B cell (primary cell): ENCODE results near the gene ARL2. TPM values are rescaled to one million over a fixed set of nuclear protein-coding genes. Genes with fewer than 3 reads are reported as not detected.
A peak's percentile ranks its signal among the peaks of the same experiment; 100 is the strongest.

Source experiments
- ATAC-seq: fragments of 200-7000 bp; cut with Tn5 transposase; one replicate; pipeline ENCODE4 v1.10.0; 2021; ENCODE audit warnings: low read depth, mild to moderate bottlenecking, moderate number of reproducible peaks, moderate library complexity
- CTCF ChIA-PET: fragments of 350-600 bp; sonication (Branson Sonifier 250); formaldehyde crosslinking; loops from one replicate; lab custom pipeline; 2021; ENCODE audit warnings: antibody characterized with exemption, inconsistent platforms; lab: Charles Lee
- POLR2A ChIA-PET: fragments of 350-600 bp; sonication (Branson Sonifier 250); formaldehyde crosslinking; loops from one replicate; lab custom pipeline; 2021; ENCODE audit warnings: antibody characterized with exemption; lab: Charles Lee
- DNase-seq: peaks from one replicate; pipeline ENCODE4 v3.0.0; 2013
- H2AFZ ChIP-seq: 2 replicates; pipeline ENCODE4 v1.6.1; 2012; ENCODE audit warnings: mild to moderate bottlenecking, low read depth, low read length; ENCODE audit not compliant: insufficient read depth, poor library complexity, severe bottlenecking
- H3K27ac ChIP-seq, 2 donors: 1 replicate in 1 of 2; 2 replicates in 1 of 2; pipeline ENCODE4 v1.5.1; 2012 to 2013; ENCODE audit warnings: low read length in 2 of 2, mild to moderate bottlenecking in 2 of 2, moderate library complexity in 1 of 2
- H3K27me3 ChIP-seq, 4 experiments: fragments of 200-600 bp in 1 of 4; sonication (generic) in 1 of 4; replicated peaks in 1 of 4; 1 replicate in 2 of 4; 2 replicates in 2 of 4; pipeline versions ENCODE4 v1.6.1 to v1.7.0; 2013 to 2016; ENCODE audit warnings: low read length in 3 of 4, mild to moderate bottlenecking in 2 of 4, mixed read lengths in 1 of 4, moderate library complexity in 1 of 4; ENCODE audit not compliant: insufficient read depth in 4 of 4, control insufficient read depth in 3 of 4; ENCODE audit errors: control extremely low read depth in 1 of 4
- H3K36me3 ChIP-seq, 2 experiments: replicated peaks in 1 of 2; 1 replicate in 1 of 2; 2 replicates in 1 of 2; pipeline versions ENCODE4 v1.6.1 to v1.7.1; 2013; ENCODE audit warnings: low read length in 1 of 2; ENCODE audit not compliant: insufficient read depth in 2 of 2, control insufficient read depth in 1 of 2; ENCODE audit errors: control extremely low read depth in 1 of 2, extremely low read depth in 1 of 2
- H3K4me1 ChIP-seq, 2 donors: fragments of 200-600 bp in 1 of 2; sonication (generic) in 1 of 2; 1 replicate in 1 of 2; 2 replicates in 1 of 2; pipeline versions ENCODE4 v1.5.1 to v1.6.1; 2013 to 2017; ENCODE audit warnings: low read length in 2 of 2; ENCODE audit not compliant: control insufficient read depth in 2 of 2, insufficient read depth in 2 of 2
- H3K4me2 ChIP-seq: replicated peaks from 2 replicates; pipeline ENCODE3; 2012; ENCODE audit warnings: mild to moderate bottlenecking, low read depth, low read length; ENCODE audit not compliant: poor library complexity, severe bottlenecking
- H3K4me3 ChIP-seq, 5 experiments: fragments of 200-600 bp in 1 of 5; sonication (generic) in 1 of 5; 1 replicate in 3 of 5; 2 replicates in 2 of 5; pipeline versions ENCODE4 v1.5.1 to v1.7.0; 2011 to 2016; ENCODE audit warnings: low read length in 4 of 5, mild to moderate bottlenecking in 4 of 5, low read depth in 2 of 5, control low read depth in 1 of 5, moderate library complexity in 1 of 5; ENCODE audit not compliant: insufficient read depth in 1 of 5; ENCODE audit errors: control extremely low read depth in 1 of 5, extremely low read depth in 1 of 5
- H3K79me2 ChIP-seq: fragments of 200-600 bp; sonication (generic); one replicate; pipeline ENCODE4 v1.6.0; 2016; ENCODE audit warnings: low read length; ENCODE audit not compliant: control insufficient read depth, insufficient read depth
- H3K9ac ChIP-seq: fragments of 200-600 bp; sonication (generic); 2 replicates; pipeline ENCODE4 v1.6.1; 2017; ENCODE audit warnings: mild to moderate bottlenecking, low read length, moderate library complexity
- H3K9me3 ChIP-seq, 3 donors: one replicate each; pipeline versions ENCODE4 v1.6.1 to v1.7.1; 2013; ENCODE audit warnings: low read length in 2 of 3; ENCODE audit not compliant: control insufficient read depth in 2 of 3, insufficient read depth in 1 of 3; ENCODE audit errors: control extremely low read depth in 1 of 3
- H4K20me1 ChIP-seq: 2 replicates; pipeline ENCODE4 v1.6.0; 2012; ENCODE audit warnings: mild to moderate bottlenecking, low read length; ENCODE audit not compliant: insufficient read depth, control insufficient read depth, poor library complexity, severe bottlenecking
- H3K27ac Mint-ChIP-seq: one replicate; pipeline ENCODE4 v1.8.0; 2021; ENCODE audit warnings: mixed read lengths
- H3K27me3 Mint-ChIP-seq: one replicate; pipeline ENCODE4 v1.8.0; 2021; ENCODE audit warnings: mixed read lengths
- H3K4me1 Mint-ChIP-seq: one replicate; pipeline ENCODE4 v1.8.0; 2021; ENCODE audit warnings: mixed read lengths
- H3K4me3 Mint-ChIP-seq: one replicate; pipeline ENCODE4 v1.8.0; 2021; ENCODE audit warnings: mixed read lengths
- H3K9me3 Mint-ChIP-seq: one replicate; pipeline ENCODE4 v1.8.0; 2022; ENCODE audit warnings: mixed read lengths; ENCODE audit not compliant: insufficient read depth
- CTCF ChIP-seq: fragments of 200-600 bp; IDR thresholded peaks from one replicate; pipeline ENCODE4 v1.8.0; 2022; ENCODE audit warnings: antibody characterized with exemption, mild to moderate bottlenecking
- EZH2 ChIP-seq: IDR thresholded peaks from 2 replicates; pipeline ENCODE4 v1.6.1; 2012; ENCODE audit warnings: borderline replicate concordance, low read depth, mild to moderate bottlenecking, moderate library complexity, low read length; ENCODE audit not compliant: insufficient read depth, poor library complexity, severe bottlenecking
- WGBS: methylation state at CpG from one replicate; pipeline ENCODE4 v1.1.5; 2013; ENCODE audit warnings: missing lambda C conversion rate; ENCODE audit not compliant: insufficient coverage; 5-methylcytosine and 5-hydroxymethylcytosine counted together
- intact Hi-C: fragments of 100-400 bp; cut with micrococcal nuclease; formaldehyde crosslinking; loops from one replicate; pipeline ENCODE4 v1.10.0; 2022
- polyA minus RNA-seq: library from RNA; depleted of rRNA, polyadenylated mRNA; stranded (reverse); fragments of >200 nt; gene quantifications from 2 replicates; pipeline ENCODE4 v1.2.3, GENCODE V29; 2012
- polyA plus RNA-seq: library from polyadenylated mRNA; depleted of rRNA; stranded (reverse); fragments of >200 nt; gene quantifications from 2 replicates; pipeline ENCODE4 v1.2.3, GENCODE V29; 2012
- total RNA-seq, 2 donors: library from RNA; stranded (reverse); fragments of 120-200 nt in 1 of 2; gene quantifications; 1 replicate in 1 of 2; 2 replicates in 1 of 2; pipeline versions ENCODE4 v1.2.3 to v1.2.4, GENCODE V29; 2013 to 2022

ARL2 gene
- total RNA-seq (43.4 and 44.4 TPM in 2 replicates), polyA plus RNA-seq (25.9 and 53.6 TPM in 2 replicates), polyA minus RNA-seq (47.7 and 65.4 TPM in 2 replicates)
- 32.2 TPM for total RNA-seq (2013)

- POLR2A ChIA-PET = interaction anchor here (0.5 to 1.9 kb wide), 15 partner anchors 14 to 1346 kb away, joined by 3 to 8 read pairs (median 3); partner anchors contain the start of genes FAU, MRPL49, TM7SF2 and VPS51
- Histone ChIP-seq H3K79me2 (peaks cover 35% of the 10 kb centered on the region), H3K4me2 (peak within 1 kb of the TSS; percentile 82), H2AFZ (peak within 1 kb of the TSS; percentile 74), H3K27ac (peak within 1 kb of the TSS; percentile 93 to 98), H3K9me3 (no peaks in the 10 kb centered on the region), H4K20me1 (no peaks in the 10 kb centered on the region), H3K4me3 (peak within 1 kb of the TSS; percentile 38 to 92 (median 83)), H3K27me3 (no peaks in the 10 kb centered on the region), H3K36me3 (peaks cover 0 to 8% of the 10 kb centered on the region in 2 experiments), H3K9ac (peak within 1 kb of the TSS; percentile 80), H3K4me1 (peaks cover 9 to 35% of the 10 kb centered on the region in 2 donors)
- intact Hi-C loops = loop anchor here (1.0 to 5.0 kb wide), 13 partner anchors 13 to 247 kb away; partner anchors contain the start of genes ATG2A, CAPN1, CDCA5 and MAJIN
- no peak for TF ChIP-seq EZH2
- TF ChIP-seq CTCF = peak; percentile 85
- Mint-ChIP-seq H3K4me3 (peak within 1 kb of the TSS; percentile 92), H3K27me3 (no peaks in the 10 kb centered on the region), H3K4me1 (peaks cover 23% of the 10 kb centered on the region), H3K27ac (peak within 1 kb of the TSS; percentile 98), H3K9me3 (no peaks in the 10 kb centered on the region)
- peak; percentile 96 for DNase-seq
- under 1% methylated on average over 96 of the region's 96 CpGs for WGBS
- ATAC-seq = peak; percentile 80
- CTCF ChIA-PET = interaction anchor here (0.5 to 5.0 kb wide), 32 partner anchors 10 to 325 kb away, joined by 3 to 36 read pairs (median 4); partner anchors contain the start of genes BATF2, CAPN1, FAU and MRPL49
Observed at GRCh38 chr11:65013888-65014725, at the start of gene ARL2. Gene ARL2, plus strand, starts transcription at chr11:65014160. Its CDS starts 48 bp downstream, at chr11:65014208.
